Common myeloid progenitor, CD34-positive (primary cell): ENCODE results near the gene MED12L.
"Not testable (repeated sequence)": the region's sequence is repeated elsewhere in the genome, so short reads cannot be mapped to it uniquely, and the experiment has no call there.

ENCODE experiments used
- CTCF ChIA-PET: fragments of 350-600 bp; sonication (Branson Sonifier 250); formaldehyde crosslinking; loops from one replicate; lab custom pipeline; 2021; ENCODE audit warnings: antibody characterized with exemption; lab: Charles Lee
- POLR2A ChIA-PET: fragments of 350-600 bp; sonication (Branson Sonifier 250); formaldehyde crosslinking; loops from one replicate; lab custom pipeline; 2021; ENCODE audit warnings: antibody characterized with exemption; lab: Charles Lee
- DNase-seq, 3 donors: peaks; one replicate each; pipeline versions ENCODE4 v3.0.0 to v3.0.0-alpha.2; 2013
- H3K27ac ChIP-seq, 2 experiments: 1 replicate in 1 of 2; 2 replicates in 1 of 2; pipeline ENCODE4 v1.7.0; 2013; ENCODE audit warnings: inconsistent platforms in 2 of 2, low read length in 2 of 2, mild to moderate bottlenecking in 2 of 2, low read depth in 1 of 2, moderate library complexity in 1 of 2; ENCODE audit not compliant: severe bottlenecking in 2 of 2, insufficient read depth in 1 of 2, poor library complexity in 1 of 2
- H3K27me3 ChIP-seq, 5 experiments: replicated peaks in 2 of 5; 1 replicate in 3 of 5; 2 replicates in 2 of 5; pipeline versions ENCODE4 v1.6.1 to v1.7.0; 2013; ENCODE audit warnings: low read length in 4 of 5, mild to moderate bottlenecking in 2 of 5, moderate library complexity in 2 of 5, inconsistent platforms in 1 of 5; ENCODE audit not compliant: insufficient read depth in 5 of 5, control insufficient read depth in 4 of 5
- H3K36me3 ChIP-seq, 4 experiments: 1 replicate in 2 of 4; 2 replicates in 2 of 4; pipeline versions ENCODE4 v1.6.1 to v1.7.0; 2013; ENCODE audit warnings: low read length in 3 of 4, control low read depth in 1 of 4, mild to moderate bottlenecking in 1 of 4; ENCODE audit not compliant: control insufficient read depth in 4 of 4, insufficient read depth in 4 of 4
- H3K4me1 ChIP-seq, 4 experiments: 1 replicate in 3 of 4; 2 replicates in 1 of 4; pipeline versions ENCODE4 v1.6.1 to v1.7.1; 2013; ENCODE audit warnings: low read length in 3 of 4, mild to moderate bottlenecking in 3 of 4, control low read depth in 1 of 4, inconsistent platforms in 1 of 4, moderate library complexity in 1 of 4; ENCODE audit not compliant: control insufficient read depth in 4 of 4, insufficient read depth in 4 of 4; ENCODE audit errors: control extremely low read depth in 1 of 4
- H3K4me3 ChIP-seq, 7 experiments: 1 replicate in 4 of 7; 2 replicates in 3 of 7; pipeline versions ENCODE4 v1.5.1 to v1.7.0; 2013; ENCODE audit warnings: mild to moderate bottlenecking in 7 of 7, low read length in 6 of 7, moderate library complexity in 6 of 7, inconsistent platforms in 2 of 7, low read depth in 2 of 7, control low read depth in 1 of 7; ENCODE audit not compliant: insufficient read depth in 4 of 7, control insufficient read depth in 1 of 7; ENCODE audit errors: extremely low read depth in 1 of 7
- H3K9me3 ChIP-seq, 5 experiments: 1 replicate in 4 of 5; 2 replicates in 1 of 5; pipeline versions ENCODE4 v1.6.1 to v1.7.1; 2013; ENCODE audit warnings: low read length in 4 of 5, mild to moderate bottlenecking in 2 of 5, inconsistent platforms in 1 of 5, low read depth in 1 of 5, moderate library complexity in 1 of 5; ENCODE audit not compliant: control insufficient read depth in 4 of 5, insufficient read depth in 2 of 5; ENCODE audit errors: control extremely low read depth in 1 of 5
- WGBS: methylation state at CpG from one replicate; pipeline ENCODE4 v1.1.5; 2013; ENCODE audit not compliant: insufficient coverage; 5-methylcytosine and 5-hydroxymethylcytosine counted together

Gene MED12L

GRCh38 chr3:151076626-151077025, 8.8 kb upstream of the MED12L start:
- 97% methylated on average over 4 of the region's 4 CpGs for WGBS
- Histone ChIP-seq H3K27ac (no peak overlapping the region), H3K36me3 (no peaks in the 10 kb centered on the region), H3K4me1 (no peaks in the 10 kb centered on the region), H3K4me3 (no peak overlapping the region), H3K9me3 (no peaks in the 10 kb centered on the region), H3K27me3 (no peaks in the 10 kb centered on the region)
- ChIA-PET POLR2A (no interaction called here), CTCF (interaction anchor here (1.3 to 1.4 kb wide), 2 partner anchors 9 to 70 kb away, joined by 5 to 9 read pairs; no protein-coding TSS in a partner anchor)
- no peak for DNase-seq

- WGBS: no CpG with 5 or more reads among the region's 1 CpG
- H3K36me3 ChIP-seq, H3K9me3 ChIP-seq, H3K4me3 ChIP-seq, POLR2A ChIA-PET, DNase-seq, H3K27ac ChIP-seq: not testable (repeated sequence)
- CTCF ChIA-PET: interaction anchor here (0.8 to 17.3 kb wide), 2 partner anchors 63 to 70 kb away, joined by 3 to 250 read pairs; no protein-coding TSS in a partner anchor
- peaks cover 0 to 11% (median 0%) of the 10 kb centered on the region in 5 experiments for H3K27me3 ChIP-seq
- H3K4me1 ChIP-seq: peaks cover 0 to 10% (median 7%) of the 10 kb centered on the region in 4 experiments
Observed at GRCh38 chr3:151081082-151081481, 4.4 kb upstream of the MED12L start.

DNA sequence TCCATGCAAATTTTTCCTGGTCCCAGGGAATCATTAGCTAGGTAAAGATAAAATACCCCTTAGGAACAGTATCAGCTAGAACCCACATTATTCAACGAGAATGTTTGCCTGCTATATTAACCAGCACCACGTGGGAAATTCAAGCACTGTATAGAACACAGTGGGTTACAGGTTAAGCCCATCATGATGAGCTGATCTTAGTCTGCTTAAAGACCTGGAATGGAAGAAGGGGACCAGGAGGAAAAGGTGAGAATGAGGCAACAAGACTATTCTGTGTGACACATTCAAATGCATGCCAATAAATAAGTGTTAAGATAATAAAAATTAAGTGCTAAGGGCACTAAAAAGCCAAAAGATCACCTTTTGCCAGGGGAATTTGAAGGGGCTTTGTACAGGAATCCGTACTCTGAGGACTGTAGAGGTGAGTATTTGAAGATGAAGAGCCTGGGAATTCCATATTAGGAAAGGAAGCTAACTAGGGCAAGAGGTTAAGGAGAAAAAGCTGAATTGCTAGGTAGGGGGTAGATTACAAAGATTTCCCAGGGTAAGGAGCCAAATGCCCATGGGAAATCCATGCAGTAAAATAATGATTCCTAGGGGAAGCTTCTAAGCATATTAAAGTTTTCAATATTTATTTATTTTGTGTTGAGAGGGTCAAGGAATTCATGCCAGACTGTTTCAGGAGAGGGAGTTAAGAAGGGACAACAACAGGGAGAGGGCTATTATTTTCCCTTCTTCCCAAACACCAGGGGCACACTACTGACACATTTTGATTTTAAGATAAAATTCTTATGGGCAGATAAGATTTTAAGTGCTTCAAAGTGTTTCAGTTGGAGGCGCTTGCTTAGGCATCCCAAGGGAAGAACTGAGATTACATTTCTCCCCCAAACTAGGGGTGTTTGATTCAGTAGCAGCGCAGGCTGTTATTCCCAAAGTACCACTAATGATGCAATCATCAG, 2.3 kb upstream of the MED12L start:
- H3K9me3 ChIP-seq: no peaks in the 10 kb centered on the region
- no peak overlapping the region for H3K27ac ChIP-seq
- H3K27me3 ChIP-seq: peaks cover 0 to 11% (median 0%) of the 10 kb centered on the region in 5 experiments
- WGBS: 84% methylated on average over 4 of the region's 5 CpGs
- ChIA-PET POLR2A (interaction anchor here (1.0 to 2.9 kb wide), 2 partner anchors 53 to 537 kb away, joined by 3 to 18 read pairs; partner anchors contain the start of genes EIF2A and SERP1), CTCF (interaction anchor here (0.8 to 17.3 kb wide), 9 partner anchors 8 to 95 kb away, joined by 3 to 250 read pairs (median 5); no protein-coding TSS in a partner anchor)
- DNase-seq: no peak
- peaks cover 4 to 22% (median 12%) of the 10 kb centered on the region in 4 experiments for H3K4me1 ChIP-seq
- no peak overlapping the region for H3K4me3 ChIP-seq
- no peaks in the 10 kb centered on the region for H3K36me3 ChIP-seq

DNA sequence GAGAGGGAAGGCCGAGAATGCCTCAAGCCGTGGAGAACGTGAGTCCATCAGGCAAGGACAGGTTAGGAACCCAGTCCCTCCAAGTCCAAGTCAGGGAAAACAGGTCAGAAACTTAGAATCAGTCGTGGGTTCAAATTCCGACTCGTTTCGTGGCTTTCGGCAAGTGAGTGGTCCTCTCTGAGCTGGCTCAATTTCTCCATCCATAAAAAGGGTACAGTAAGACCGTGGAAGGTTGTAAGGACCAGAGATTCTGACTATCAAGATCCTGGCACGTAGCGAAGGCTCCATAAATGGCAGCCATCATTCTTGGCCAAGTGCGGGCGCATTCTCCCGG, 604 bp upstream of the MED12L start:
- peaks cover 0 to 11% (median 0%) of the 10 kb centered on the region in 5 experiments for H3K27me3 ChIP-seq
- WGBS: 33% methylated on average over 14 of the region's 14 CpGs
- ChIA-PET CTCF (interaction anchor here (0.6 to 17.3 kb wide), 16 partner anchors 8 to 319 kb away, joined by 3 to 250 read pairs (median 6); no protein-coding TSS in a partner anchor), POLR2A (interaction anchor here (1.7 to 2.9 kb wide), 2 partner anchors 51 to 58 kb away, joined by 5 to 18 read pairs; no protein-coding TSS in a partner anchor)
- H3K4me1 ChIP-seq: peaks cover 4 to 31% (median 20%) of the 10 kb centered on the region in 4 experiments
- H3K36me3 ChIP-seq: peaks cover 0 to 3% (median 0%) of the 10 kb centered on the region in 4 experiments
- no peaks in the 10 kb centered on the region for H3K9me3 ChIP-seq
- peak overlapping the region; percentile 56 to 93 (median 82) for H3K4me3 ChIP-seq
- no peak for DNase-seq
- H3K27ac ChIP-seq: no peak overlapping the region

- CTCF ChIA-PET: interaction anchor here (0.6 to 17.3 kb wide), 32 partner anchors 9 to 315 kb away, joined by 3 to 250 read pairs (median 5); no protein-coding TSS in a partner anchor
- WGBS: 0% methylated on average over 24 of the region's 60 CpGs
- Histone ChIP-seq H3K27ac (peak overlapping the region; percentile 65 to 80), H3K9me3 (no peaks in the 10 kb centered on the region), H3K4me3 (peak overlapping the region; percentile 56 to 93 (median 82)), H3K36me3 (peaks cover 0 to 5% (median 0%) of the 10 kb centered on the region in 4 experiments), H3K4me1 (peaks cover 4 to 41% (median 24%) of the 10 kb centered on the region in 4 experiments), H3K27me3 (peaks cover 0 to 11% (median 0%) of the 10 kb centered on the region in 5 experiments)
- POLR2A ChIA-PET: interaction anchor here (0.6 to 2.9 kb wide), 11 partner anchors 9 to 262 kb away, joined by 3 to 18 read pairs (median 4); no protein-coding TSS in a partner anchor
- peak in 2 of 3 donors; percentile 67 to 77 for DNase-seq
Observed at GRCh38 chr3:151085889-151086483, 522 bp downstream of the MED12L start.

DNA sequence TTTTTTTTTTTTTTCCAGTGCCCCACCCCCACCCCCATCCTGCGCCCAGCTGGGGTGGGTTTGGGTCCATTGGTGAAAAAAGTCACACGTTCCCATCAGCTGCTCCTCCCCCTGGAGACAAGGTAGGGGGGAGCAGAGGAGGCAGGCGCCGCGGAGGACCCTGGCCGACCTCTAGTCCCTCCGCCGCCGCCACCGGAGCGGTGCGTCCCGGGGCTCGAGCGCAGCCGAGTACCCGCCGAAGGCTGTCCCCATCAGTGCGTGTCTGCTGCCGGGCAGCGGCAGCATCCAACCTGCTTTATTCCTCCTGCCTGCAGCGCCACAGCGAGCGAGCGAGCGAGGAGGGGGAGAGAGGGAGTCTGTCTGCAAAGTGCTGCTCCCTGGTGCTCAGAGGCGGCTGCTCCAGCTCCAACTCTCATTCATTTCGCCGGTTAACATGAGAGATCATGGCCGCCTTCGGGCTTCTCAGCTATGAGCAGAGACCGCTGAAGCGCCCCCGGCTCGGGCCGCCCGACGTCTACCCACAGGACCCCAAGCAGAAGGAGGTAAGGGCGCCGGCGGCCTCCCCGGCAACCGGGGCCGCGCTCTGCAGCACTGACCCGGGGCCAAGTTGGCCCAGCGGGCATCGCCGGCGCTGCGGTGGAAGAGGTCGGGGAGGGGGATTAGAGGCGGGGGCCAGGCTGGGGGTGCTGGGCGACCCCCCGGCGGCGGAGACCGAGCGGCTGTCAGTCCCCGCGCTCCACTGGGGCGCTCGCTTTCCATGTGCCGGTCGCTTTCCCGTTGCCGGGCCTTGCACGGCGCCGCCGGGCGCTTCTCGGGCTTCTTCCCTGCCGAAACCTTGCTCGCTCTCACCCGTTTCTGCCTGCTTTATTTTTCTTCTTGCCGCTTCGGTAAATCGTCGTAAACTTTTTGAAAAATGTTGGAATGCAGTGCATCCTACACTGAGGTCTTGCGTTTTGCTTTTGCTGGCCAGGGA, 1.3 kb downstream of the MED12L start:
- peak overlapping the region; percentile 56 to 93 (median 82) for H3K4me3 ChIP-seq
- DNase-seq: peak; percentile 94 to 97 (median 94)
- CTCF ChIA-PET: interaction anchor here (1.0 to 17.3 kb wide), 32 partner anchors 9 to 316 kb away, joined by 3 to 250 read pairs (median 5); no protein-coding TSS in a partner anchor
- H3K27ac ChIP-seq: peak overlapping the region; percentile 65 to 80
- H3K27me3 ChIP-seq: peaks cover 0 to 11% (median 0%) of the 10 kb centered on the region in 5 experiments
- H3K4me1 ChIP-seq: peaks cover 4 to 49% (median 30%) of the 10 kb centered on the region in 4 experiments
- 0% methylated on average over 67 of the region's 81 CpGs for whole genome bisulfite sequencing
- peaks cover 0 to 5% (median 0%) of the 10 kb centered on the region in 4 experiments for H3K36me3 ChIP-seq
- POLR2A ChIA-PET: interaction anchor here (0.6 to 2.9 kb wide), 11 partner anchors 9 to 261 kb away, joined by 3 to 18 read pairs (median 4); no protein-coding TSS in a partner anchor
- H3K9me3 ChIP-seq: no peaks in the 10 kb centered on the region
